Sigmoid colon (tissue), 7 donors: ENCODE results near the gene TTC9B. TPM values are rescaled to one million over a fixed set of nuclear protein-coding genes. Genes with fewer than 3 reads are reported as not detected.
"Not testable (repeated sequence)": the region's sequence is repeated elsewhere in the genome, so short reads cannot be mapped to it uniquely, and the experiment has no call there.

ENCODE experiments used
- DNase-seq: peaks from one replicate; pipeline ENCODE4 v3.0.0-alpha.2; 2019
- H3K27ac ChIP-seq, 4 donors: fragments of 200-600 bp; sonication (generic); one replicate each; pipeline ENCODE4 v1.5.1; 2016 to 2019; ENCODE audit warnings: mild to moderate bottlenecking in 1 of 4
- H3K27me3 ChIP-seq, 3 donors: fragments of 200-600 bp; sonication (generic); one replicate each; pipeline ENCODE4 v1.5.1; 2019; ENCODE audit warnings: mild to moderate bottlenecking in 1 of 3
- H3K36me3 ChIP-seq, 4 donors: fragments of 200-600 bp; sonication (generic); one replicate each; pipeline ENCODE4 v1.5.1; 2016 to 2019
- H3K4me1 ChIP-seq, 4 donors: fragments of 200-600 bp; sonication (generic); one replicate each; pipeline ENCODE4 v1.5.1; 2017 to 2019
- H3K4me3 ChIP-seq, 4 donors: fragments of 200-600 bp; sonication (generic); one replicate each; pipeline ENCODE4 v1.5.1; 2017 to 2019; ENCODE audit warnings: mild to moderate bottlenecking in 2 of 4, moderate library complexity in 1 of 4
- H3K9me3 ChIP-seq, 4 donors: fragments of 200-600 bp in 3 of 4; sonication (generic) in 3 of 4; one replicate each; pipeline versions ENCODE4 v1.5.1 to v1.6.1; 2013 to 2019
- EP300 ChIP-seq, 4 donors: sonication (generic); formaldehyde crosslinking; IDR thresholded peaks; one replicate each; pipeline ENCODE4 v1.6.1; 2017; ENCODE audit warnings: antibody characterized with exemption in 4 of 4
- POLR2A ChIP-seq, 2 donors: fragments of 450-650 bp; IDR thresholded peaks; one replicate each; pipeline ENCODE4 v1.6.1; 2016; ENCODE audit warnings: antibody characterized with exemption in 2 of 2, mild to moderate bottlenecking in 2 of 2, moderate library complexity in 2 of 2
- POLR2AphosphoS5 ChIP-seq, 4 donors: sonication (generic); formaldehyde crosslinking; IDR thresholded peaks; one replicate each; pipeline ENCODE4 v1.6.1; 2017; ENCODE audit warnings: antibody characterized with exemption in 4 of 4
- WGBS, 2 donors: extraction: QIAGEN DNeasy Blood & Tissue Kit; methylation state at CpG; one replicate each; pipeline ENCODE4 v1.1.7; 2013; 5-methylcytosine and 5-hydroxymethylcytosine counted together
- intact Hi-C: fragments of 100-400 bp; cut with DNase I; formaldehyde crosslinking; loops from one replicate; pipeline ENCODE4 v1.15.1; 2023
- polyA plus RNA-seq, 3 donors: library from polyadenylated mRNA; stranded (reverse); fragments of 200-250 nt; gene quantifications; one replicate each; pipeline ENCODE4 v1.2.3, GENCODE V29; 2013
- total RNA-seq, 4 donors: library from RNA; depleted of rRNA; stranded (reverse); fragments of >200 nt; gene quantifications; one replicate each; pipeline ENCODE4 v1.1.0, GENCODE V29; 2016
- TF ChIP-seq, protein P1 (sequence below), 4 experiments: fragments of 450-650 bp in 3 of 4; fragments of 200-600 bp in 1 of 4; IDR thresholded peaks; one replicate each; pipeline ENCODE4 v1.5.1; 2016 to 2019; ENCODE audit warnings: antibody characterized with exemption in 4 of 4, mild to moderate bottlenecking in 3 of 4, moderate library complexity in 2 of 4
- donor health status: healthy with polysubstance abuse.
- donor health status: Bipolar disorder and iron deficiency.
- donor health status: healthy.

TTC9B gene
- total and polyA plus RNA-seq, 7 donors: 0.34 to 5.0 (median 1.1) TPM; not detected in 4

DNA sequence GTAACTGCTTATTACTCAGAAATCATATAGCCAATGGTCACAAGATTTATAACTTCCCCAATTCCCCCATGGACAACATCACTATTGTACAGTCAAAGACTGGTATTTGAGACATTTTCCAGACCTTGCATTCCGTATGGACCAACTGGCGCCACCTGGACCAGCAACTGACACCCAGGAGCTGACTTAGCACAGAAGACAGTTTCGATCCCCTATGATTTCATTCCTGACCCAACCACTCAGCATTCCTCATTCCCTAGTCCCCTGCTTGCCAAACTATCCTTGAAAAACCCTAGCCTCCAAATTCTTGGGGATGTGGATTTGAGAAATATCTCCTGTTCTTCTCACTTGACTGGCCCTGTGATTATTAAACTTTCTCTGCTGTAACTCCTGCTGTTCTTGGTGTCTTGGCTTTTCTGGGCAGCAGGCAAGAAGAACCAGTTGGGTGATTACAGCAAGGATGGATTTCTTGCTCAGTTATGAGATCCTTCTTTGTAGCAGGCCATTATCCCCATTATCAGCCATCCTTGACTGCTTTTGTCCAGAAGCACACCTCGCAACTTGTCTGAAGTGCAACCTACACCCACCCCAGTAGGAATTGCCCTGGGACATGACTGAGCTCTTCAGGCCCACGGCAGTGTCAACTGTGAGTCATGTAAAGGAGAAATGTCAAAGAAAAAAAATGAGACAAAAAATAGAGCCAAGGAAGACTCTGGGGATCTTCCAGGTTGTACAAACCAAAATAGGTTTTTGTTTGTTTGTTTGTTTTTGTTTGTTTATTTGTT, 40.7 kb downstream of the TTC9B start:
- Histone ChIP-seq H3K9me3 (no peaks in the 10 kb centered on the region), H3K4me3 (no peak overlapping the region), H3K27ac (no peak overlapping the region), H3K36me3 (no peaks in the 10 kb centered on the region), H3K4me1 (no peaks in the 10 kb centered on the region), H3K27me3 (peaks cover 0 to 4% (median 0%) of the 10 kb centered on the region in 3 donors)
- no peak for DNase-seq
- 87% methylated on average over 5 of the region's 5 CpGs for WGBS, 2 donors
- intact Hi-C loops: no loop called here
- TF ChIP-seq POLR2A (IDR thresholded peaks at IDR 0.05) (no peak), EP300 (IDR thresholded peaks at IDR 0.05) (no peak), POLR2AphosphoS5 (IDR thresholded peaks at IDR 0.05) (no peak)
- TF ChIP-seq, protein P1, sequence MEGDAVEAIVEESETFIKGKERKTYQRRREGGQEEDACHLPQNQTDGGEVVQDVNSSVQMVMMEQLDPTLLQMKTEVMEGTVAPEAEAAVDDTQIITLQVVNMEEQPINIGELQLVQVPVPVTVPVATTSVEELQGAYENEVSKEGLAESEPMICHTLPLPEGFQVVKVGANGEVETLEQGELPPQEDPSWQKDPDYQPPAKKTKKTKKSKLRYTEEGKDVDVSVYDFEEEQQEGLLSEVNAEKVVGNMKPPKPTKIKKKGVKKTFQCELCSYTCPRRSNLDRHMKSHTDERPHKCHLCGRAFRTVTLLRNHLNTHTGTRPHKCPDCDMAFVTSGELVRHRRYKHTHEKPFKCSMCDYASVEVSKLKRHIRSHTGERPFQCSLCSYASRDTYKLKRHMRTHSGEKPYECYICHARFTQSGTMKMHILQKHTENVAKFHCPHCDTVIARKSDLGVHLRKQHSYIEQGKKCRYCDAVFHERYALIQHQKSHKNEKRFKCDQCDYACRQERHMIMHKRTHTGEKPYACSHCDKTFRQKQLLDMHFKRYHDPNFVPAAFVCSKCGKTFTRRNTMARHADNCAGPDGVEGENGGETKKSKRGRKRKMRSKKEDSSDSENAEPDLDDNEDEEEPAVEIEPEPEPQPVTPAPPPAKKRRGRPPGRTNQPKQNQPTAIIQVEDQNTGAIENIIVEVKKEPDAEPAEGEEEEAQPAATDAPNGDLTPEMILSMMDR (IDR thresholded peaks at IDR 0.05): no peak

DNA sequence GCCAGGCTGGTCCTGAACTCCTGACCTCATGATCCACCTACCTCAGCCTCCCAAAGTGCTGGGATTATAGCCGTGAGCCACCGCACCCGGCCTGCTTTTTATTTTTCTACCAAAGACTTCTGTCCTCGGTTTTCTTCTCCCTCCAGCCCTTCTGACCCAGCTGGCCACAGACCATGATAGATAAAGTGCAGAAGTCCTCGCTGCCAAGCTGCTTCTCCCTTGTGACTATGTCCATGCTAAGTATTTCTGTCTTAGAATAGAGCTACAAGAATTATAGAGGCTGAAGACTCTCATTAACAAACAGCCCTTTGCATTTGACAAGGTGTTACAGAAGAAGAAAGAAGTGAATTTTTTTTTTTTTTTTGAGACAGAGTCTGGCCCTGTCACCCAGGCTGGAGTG, 42.4 kb downstream of the TTC9B start:
- Histone ChIP-seq H3K36me3 (no peaks in the 10 kb centered on the region), H3K4me3 (no peak overlapping the region), H3K27ac (no peak overlapping the region), H3K4me1 (no peaks in the 10 kb centered on the region), H3K27me3 (peaks cover 0 to 9% (median 0%) of the 10 kb centered on the region in 3 donors), H3K9me3 (no peaks in the 10 kb centered on the region)
- intact Hi-C loops: no loop called here
- TF ChIP-seq, protein P1 (IDR thresholded peaks at IDR 0.05): no peak
- TF ChIP-seq POLR2AphosphoS5 (IDR thresholded peaks at IDR 0.05) (no peak), EP300 (IDR thresholded peaks at IDR 0.05) (no peak), POLR2A (IDR thresholded peaks at IDR 0.05) (no peak)
- 70 to 77% methylated on average over 5 of the region's 5 CpGs for WGBS, 2 donors
- no peak for DNase-seq

DNA sequence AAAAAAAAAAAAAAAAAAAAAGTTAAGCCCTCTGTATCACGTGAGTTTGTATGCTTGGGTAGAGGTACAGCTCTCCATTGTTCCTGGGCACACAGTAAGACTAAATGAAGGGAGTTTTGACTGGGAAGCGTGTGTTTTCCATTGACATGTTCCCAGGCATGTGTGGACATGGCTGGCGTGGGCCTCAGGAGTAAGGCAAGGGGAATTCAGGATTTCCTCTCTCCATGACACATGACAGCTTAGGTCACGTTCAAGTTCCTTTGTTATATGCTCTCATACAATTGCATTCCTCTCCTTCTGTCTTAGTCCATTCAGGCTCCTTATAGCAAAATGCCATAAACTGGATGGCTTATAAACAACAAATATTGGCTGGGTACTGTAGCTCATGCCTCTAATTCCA, 44.1 kb downstream of the TTC9B start:
- Histone ChIP-seq H3K36me3 (no peaks in the 10 kb centered on the region), H3K27me3 (peaks cover 0 to 9% (median 0%) of the 10 kb centered on the region in 3 donors), H3K9me3 (no peaks in the 10 kb centered on the region), H3K4me1 (no peaks in the 10 kb centered on the region), H3K4me3 (no peak overlapping the region), H3K27ac (no peak overlapping the region)
- WGBS, 2 donors: 80 to 84% methylated on average over 4 of the region's 4 CpGs
- TF ChIP-seq EP300 (IDR thresholded peaks at IDR 0.05) (no peak), POLR2A (IDR thresholded peaks at IDR 0.05) (no peak), POLR2AphosphoS5 (IDR thresholded peaks at IDR 0.05) (no peak)
- TF ChIP-seq, protein P1 (IDR thresholded peaks at IDR 0.05): no peak
- DNase-seq: no peak
- intact Hi-C loops: no loop called here

DNA sequence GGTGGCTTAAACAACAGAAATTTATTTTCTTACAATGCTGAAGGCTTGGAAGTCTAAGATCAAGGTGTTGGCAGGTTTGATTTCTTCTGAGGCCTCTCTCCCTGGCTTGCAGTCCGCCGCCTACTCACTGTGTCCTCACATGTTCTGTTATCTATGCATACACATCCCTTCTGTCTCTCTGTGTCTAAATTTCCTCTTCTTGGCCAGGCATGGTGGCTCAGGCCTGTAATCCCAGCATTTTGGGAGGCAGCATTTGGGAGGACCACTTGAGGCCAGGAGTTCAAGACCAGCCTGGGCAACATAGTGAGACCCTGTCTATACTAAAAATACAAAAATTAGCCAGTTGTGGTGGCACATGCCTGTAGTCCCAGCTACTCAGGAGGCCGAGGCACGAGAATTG, 46.9 kb downstream of the TTC9B start:
- H3K9me3 ChIP-seq, H3K27ac ChIP-seq, intact Hi-C loops, H3K4me3 ChIP-seq, H3K36me3 ChIP-seq, DNase-seq, H3K4me1 ChIP-seq: not testable (repeated sequence)
- 91 to 97% methylated on average over 4 of the region's 4 CpGs for WGBS, 2 donors
- peaks cover 0 to 21% (median 4%) of the 10 kb centered on the region in 3 donors for H3K27me3 ChIP-seq

DNA sequence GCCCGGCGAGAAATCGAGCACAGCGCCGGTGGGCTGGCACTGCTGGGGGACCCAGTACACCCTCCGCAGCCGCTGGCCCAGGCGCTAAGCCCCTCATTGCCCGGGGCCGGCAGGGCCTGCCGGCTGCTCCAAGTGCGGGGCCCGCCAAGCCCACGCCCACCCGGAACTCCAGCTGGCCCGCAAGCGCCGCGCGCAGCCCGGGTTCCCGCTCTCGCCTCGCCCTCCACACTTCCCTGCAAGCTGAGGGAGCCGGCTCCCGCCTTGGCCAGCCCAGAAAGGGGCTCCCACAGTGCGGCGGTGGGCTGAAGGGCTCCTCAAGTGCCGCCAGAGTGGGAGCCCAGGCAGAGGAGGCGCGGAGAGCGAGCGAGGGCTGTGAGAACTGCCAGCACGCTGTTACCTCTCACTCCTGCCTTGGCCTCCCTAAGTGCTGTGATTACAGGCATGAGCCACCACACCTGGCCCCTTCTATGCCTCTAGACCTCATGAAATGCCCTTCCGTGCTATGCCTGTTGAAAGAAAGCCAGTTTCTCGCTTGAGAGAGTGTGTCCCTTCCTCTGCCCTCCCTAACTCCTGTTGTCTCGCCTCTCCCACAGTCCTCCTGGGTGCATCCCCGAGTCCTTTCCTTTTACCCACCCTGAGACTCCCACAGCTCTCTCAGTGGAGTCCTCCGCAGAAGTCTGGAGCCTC, 47.7 kb downstream of the TTC9B start:
- intact Hi-C loops: not testable (repeated sequence)
- WGBS, 2 donors: 82 to 88% methylated on average over 39 of the region's 39 CpGs
- peaks cover 0 to 25% (median 4%) of the 10 kb centered on the region in 3 donors for H3K27me3 ChIP-seq

DNA sequence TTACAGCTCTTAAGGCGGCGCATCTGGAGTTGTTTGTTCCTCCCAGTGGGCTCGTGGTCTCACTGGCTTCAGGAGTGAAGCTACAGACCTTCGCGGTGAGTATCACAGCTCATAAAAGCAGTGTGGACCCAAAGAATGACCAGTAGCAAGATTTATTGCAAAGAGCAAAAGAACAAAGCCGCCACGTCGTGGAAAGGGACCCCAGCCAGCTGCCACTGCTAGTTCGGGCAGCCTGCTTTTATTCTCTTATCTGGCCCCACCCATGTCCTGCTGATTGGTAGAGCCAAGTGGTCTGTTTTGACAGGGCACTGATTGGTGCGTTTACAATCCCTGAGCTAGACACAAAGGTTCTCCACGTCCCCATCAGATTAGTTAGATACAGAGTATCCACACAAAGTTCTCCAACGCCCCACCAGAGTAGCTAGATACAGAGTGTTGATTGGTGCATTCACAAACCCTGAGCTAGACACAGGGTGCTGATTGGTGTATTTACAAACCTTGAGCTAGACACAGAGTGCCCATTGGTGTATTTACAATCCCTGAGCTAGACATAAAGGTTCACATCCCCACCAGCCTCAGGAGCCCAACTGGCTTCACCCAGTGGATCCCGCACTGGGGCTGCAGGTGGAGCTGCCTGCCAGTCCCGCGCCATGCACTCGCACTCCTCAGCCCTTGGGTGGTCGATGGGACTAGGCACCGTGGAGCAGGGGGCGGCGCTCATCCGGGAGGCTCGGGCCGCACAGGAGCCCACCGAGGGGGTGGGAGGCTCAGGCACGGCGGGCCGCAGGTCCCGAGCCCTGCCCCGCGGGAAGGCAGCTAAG, 48.5 kb downstream of the TTC9B start:
- H3K27me3 ChIP-seq: peaks cover 0 to 25% (median 4%) of the 10 kb centered on the region in 3 donors

More for the DNA sequence above, 47.7 kb downstream of the TTC9B start:
- not testable (repeated sequence) for DNase-seq, H3K4me1 ChIP-seq, H3K27ac ChIP-seq, H3K36me3 ChIP-seq, H3K4me3 ChIP-seq, H3K9me3 ChIP-seq

More for the DNA sequence above, 48.5 kb downstream of the TTC9B start:
- H3K4me1 ChIP-seq, DNase-seq, H3K27ac ChIP-seq, H3K36me3 ChIP-seq, H3K4me3 ChIP-seq, intact Hi-C loops, H3K9me3 ChIP-seq: not testable (repeated sequence)
- WGBS, 2 donors: 76 to 82% methylated on average over 30 of the region's 30 CpGs
